T-helper 17 cell (primary cell): Measurements from ENCODE around the gene CNNM3. TPM values are rescaled to one million over a fixed set of nuclear protein-coding genes. Genes with fewer than 3 reads are reported as not detected.
A peak's percentile ranks its signal among the peaks of the same experiment; 100 is the strongest.
"Not testable (repeated sequence)": the region's sequence is repeated elsewhere in the genome, so short reads cannot be mapped to it uniquely, and the experiment has no call there.

Experiments used
- ATAC-seq: fragments of 150-1000 bp; cut with Tn5 transposase; 2 replicates; pipeline ENCODE4 v1.10.0; 2021; ENCODE audit warnings: mild to moderate bottlenecking, moderate library complexity
- DNase-seq, 3 donors: peaks; one replicate each; pipeline versions ENCODE4 v3.0.0 to v3.0.0-alpha.2; 2020 to 2021
- H3K9me3 ChIP-seq: one replicate; pipeline ENCODE4 v1.7.0; 2013; ENCODE audit warnings: low read length, mild to moderate bottlenecking; ENCODE audit not compliant: control insufficient read depth, poor library complexity, severe bottlenecking
- H3K27ac Mint-ChIP-seq: one replicate; pipeline ENCODE4 v1.8.0; 2022; ENCODE audit warnings: mild to moderate bottlenecking, moderate library complexity, mixed read lengths
- H3K27me3 Mint-ChIP-seq: one replicate; pipeline ENCODE4 v1.8.0; 2022; ENCODE audit warnings: mixed read lengths
- H3K36me3 Mint-ChIP-seq: one replicate; pipeline ENCODE4 v1.8.0; 2022; ENCODE audit warnings: low read depth, mixed read lengths
- H3K4me1 Mint-ChIP-seq: one replicate; pipeline ENCODE4 v1.8.0; 2022; ENCODE audit warnings: mild to moderate bottlenecking, mixed read lengths
- H3K4me3 Mint-ChIP-seq: one replicate; pipeline ENCODE4 v1.8.0; 2022; ENCODE audit warnings: mild to moderate bottlenecking, moderate library complexity, mixed read lengths
- total RNA-seq, 4 donors: library from RNA in 2 of 4; stranded (reverse) in 2 of 4; gene quantifications; one replicate each; pipeline ENCODE4 v1.2.3 and lab custom pipeline; 2022 to 2026

CNNM3 gene
- total RNA-seq, 2 donors from 2014 or later: 30.8 to 39.5 TPM

DNA sequence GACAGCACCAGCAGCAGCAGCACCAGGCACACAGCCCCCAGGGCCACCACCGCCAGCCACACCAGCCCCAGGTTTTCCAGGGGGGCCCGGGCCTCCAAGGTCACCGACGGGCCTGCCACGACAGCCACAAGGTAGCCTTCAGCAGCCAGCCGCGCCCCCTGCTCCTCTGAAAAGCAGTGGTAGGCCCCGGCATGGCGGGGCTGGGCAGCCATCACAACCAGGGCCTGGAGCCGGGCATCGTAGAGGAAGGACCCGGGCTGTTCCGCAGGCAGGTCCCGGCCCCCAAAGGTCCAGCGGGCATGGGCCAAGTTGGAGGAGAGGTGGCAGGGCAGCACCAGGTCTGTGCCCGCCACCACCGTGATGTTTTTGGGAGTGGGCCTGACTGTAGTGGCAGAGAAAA is 45.0 kb downstream of the CNNM3 start:
- Mint-ChIP-seq H3K4me3 (no peak overlapping the region), H3K36me3 (peaks cover 2% of the 10 kb centered on the region), H3K27ac (no peak overlapping the region), H3K4me1 (peaks cover 37% of the 10 kb centered on the region), H3K27me3 (no peaks in the 10 kb centered on the region)
- DNase-seq: no peak
- ATAC-seq: no peak
- no peaks in the 10 kb centered on the region for H3K9me3 ChIP-seq

DNA sequence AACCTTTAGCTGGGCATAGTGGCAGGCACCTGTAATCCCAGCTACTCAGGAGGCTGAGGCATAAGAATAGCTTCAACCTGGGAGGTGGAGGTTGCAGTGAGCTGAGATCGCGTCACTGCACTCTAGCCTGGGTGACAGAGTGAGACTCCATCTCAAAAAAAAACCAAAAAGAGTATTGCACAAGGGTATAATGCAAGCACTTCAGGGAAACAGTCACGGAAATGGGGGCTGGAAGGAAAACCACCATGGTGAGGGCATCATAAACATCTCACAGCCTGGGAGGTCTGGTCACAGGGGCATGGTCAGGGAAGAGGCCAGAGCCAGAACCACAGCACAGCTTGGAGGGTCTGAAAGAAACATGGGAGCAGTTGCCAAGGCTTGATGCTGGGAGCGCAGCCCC is 47.0 kb downstream of the CNNM3 start:
- not testable (repeated sequence) for H3K4me3 Mint-ChIP-seq, DNase-seq, H3K27me3 Mint-ChIP-seq, H3K27ac Mint-ChIP-seq, ATAC-seq, H3K9me3 ChIP-seq, H3K36me3 Mint-ChIP-seq
- peaks cover 32% of the 10 kb centered on the region for H3K4me1 Mint-ChIP-seq

DNA sequence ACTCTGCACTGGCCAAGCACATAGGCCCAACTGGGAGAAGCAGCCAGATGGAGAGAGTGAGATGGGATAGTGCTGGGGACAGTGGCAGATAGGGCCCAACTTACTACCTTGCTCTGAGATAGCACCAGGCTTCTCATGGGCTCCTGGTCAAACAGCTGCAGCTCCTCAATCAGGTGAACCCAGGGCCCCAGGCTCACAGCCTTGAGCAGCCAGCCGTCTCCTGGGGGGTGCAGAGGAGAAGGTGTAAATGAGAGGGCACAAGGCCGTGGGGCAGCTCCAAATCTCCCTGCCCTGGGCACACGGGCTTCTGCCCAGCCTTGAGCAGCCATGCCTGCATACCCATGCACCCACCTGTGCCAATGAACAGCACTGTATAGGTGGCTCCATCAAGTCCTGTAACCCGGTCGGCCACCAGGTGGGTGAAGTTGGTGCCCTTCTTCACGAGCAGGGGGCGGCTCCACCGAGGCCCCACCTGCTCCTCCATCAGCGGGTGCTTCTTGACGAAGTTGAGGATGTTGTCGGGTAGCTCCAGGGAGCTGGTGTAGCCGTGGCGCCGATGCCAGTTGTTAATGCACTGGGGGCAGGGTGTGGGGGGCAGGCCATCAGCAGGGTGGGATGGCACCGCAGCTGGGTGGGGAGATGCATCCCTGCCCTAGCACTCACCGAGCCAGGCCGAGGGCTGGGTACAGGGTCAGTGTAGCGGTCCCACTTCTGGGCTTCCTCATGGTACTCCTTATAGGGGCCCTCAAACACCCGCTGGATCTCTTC is 47.7 kb downstream of the CNNM3 start:
- Mint-ChIP-seq H3K27ac (no peak overlapping the region), H3K4me1 (peaks cover 35% of the 10 kb centered on the region), H3K27me3 (no peaks in the 10 kb centered on the region), H3K36me3 (peaks cover 2% of the 10 kb centered on the region), H3K4me3 (no peak overlapping the region)
- ATAC-seq: no peak
- H3K9me3 ChIP-seq: no peaks in the 10 kb centered on the region
- no peak for DNase-seq

DNA sequence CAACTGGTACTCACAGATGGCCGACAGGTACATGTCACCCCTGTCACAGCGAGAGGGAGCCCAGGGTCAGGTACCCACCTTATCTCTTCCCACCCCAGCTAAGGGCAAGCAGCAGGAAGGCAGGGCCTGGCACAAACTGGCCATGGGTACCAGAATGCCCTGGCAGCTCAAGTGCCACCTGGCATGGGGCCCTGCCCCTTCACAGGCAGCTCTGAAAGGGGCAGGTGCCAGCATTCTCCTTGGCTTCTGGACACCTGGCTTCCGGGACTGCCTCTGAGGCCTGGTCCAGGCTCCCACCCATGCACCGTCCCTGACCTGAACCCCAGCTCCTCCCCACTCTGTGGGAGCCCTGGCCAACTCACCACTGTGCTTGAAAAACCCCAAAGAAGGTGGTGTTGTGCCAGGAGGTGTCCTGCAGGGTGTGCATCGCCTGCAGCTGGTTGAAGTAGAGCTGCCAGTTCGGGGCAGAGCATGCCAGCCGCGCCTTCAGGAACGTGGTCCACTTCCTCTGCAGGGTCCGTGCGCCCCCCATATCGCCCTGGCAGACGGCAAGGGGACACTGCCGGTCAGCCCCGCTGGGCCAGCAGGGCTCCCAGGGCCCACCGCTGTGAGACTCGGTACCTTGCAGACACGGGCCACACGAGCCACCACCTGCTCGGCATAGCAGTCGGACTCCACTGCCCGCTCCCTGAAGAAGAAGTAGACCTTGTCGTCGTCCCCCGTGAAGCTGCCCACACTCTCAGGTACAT is 48.4 kb downstream of the CNNM3 start:
- no peaks in the 10 kb centered on the region for H3K9me3 ChIP-seq
- Mint-ChIP-seq H3K4me1 (peaks cover 32% of the 10 kb centered on the region), H3K27me3 (no peaks in the 10 kb centered on the region), H3K27ac (no peak overlapping the region), H3K4me3 (no peak overlapping the region), H3K36me3 (peaks cover 2% of the 10 kb centered on the region)
- ATAC-seq: no peak
- DNase-seq: no peak

DNA sequence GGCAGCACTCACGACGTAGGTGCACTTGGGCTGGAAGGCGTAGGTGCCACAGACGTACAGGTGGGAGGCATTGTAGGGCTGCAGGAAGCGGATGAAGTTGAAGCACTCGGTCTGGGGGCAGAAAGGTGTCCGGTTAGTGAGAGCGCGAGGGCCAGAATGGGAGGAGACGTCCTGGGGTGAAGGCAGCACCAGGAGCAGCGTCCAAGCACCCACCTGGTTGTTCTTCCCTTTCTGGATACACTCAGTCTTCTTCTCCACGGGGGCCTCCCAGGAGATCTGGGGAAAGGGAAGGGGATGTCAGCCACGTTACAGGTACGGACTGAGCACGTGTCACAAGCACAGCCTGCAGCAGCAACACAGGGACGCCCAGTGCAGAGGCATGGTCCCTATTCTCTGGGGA is 49.6 kb downstream of the CNNM3 start:
- Mint-ChIP-seq H3K4me1 (peaks cover 29% of the 10 kb centered on the region), H3K27ac (no peak overlapping the region), H3K4me3 (no peak overlapping the region), H3K27me3 (no peaks in the 10 kb centered on the region), H3K36me3 (no peaks in the 10 kb centered on the region)
- no peak for DNase-seq
- no peak for ATAC-seq
- H3K9me3 ChIP-seq: no peaks in the 10 kb centered on the region

DNA sequence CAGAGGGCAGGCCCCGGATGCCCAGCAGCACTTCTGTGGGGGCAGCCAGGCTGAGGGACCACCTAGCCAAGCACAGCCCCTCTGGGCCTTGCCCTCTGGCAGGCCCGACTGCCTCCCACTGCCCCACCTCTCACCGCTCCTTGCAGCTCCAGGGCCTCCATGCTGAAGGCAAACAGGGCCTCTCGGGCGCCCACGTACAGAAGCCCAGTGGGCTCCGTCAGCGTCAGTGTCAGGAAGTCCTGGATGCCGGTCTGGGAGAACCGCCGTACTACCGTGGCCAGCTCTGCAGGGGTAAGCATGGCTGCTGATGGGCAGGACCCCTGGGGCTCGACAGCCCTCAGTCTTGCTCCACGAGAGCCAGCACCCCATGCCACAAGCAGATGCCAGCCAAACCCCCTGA is 50.1 kb downstream of the CNNM3 start:
- H3K36me3 Mint-ChIP-seq: no peaks in the 10 kb centered on the region
- ATAC-seq (no peak), DNase-seq (no peak)
- H3K4me3 Mint-ChIP-seq: no peak overlapping the region
- H3K4me1 Mint-ChIP-seq: peaks cover 33% of the 10 kb centered on the region
- H3K27me3 Mint-ChIP-seq: no peaks in the 10 kb centered on the region
- H3K9me3 ChIP-seq: no peaks in the 10 kb centered on the region
- no peak overlapping the region for H3K27ac Mint-ChIP-seq

DNA sequence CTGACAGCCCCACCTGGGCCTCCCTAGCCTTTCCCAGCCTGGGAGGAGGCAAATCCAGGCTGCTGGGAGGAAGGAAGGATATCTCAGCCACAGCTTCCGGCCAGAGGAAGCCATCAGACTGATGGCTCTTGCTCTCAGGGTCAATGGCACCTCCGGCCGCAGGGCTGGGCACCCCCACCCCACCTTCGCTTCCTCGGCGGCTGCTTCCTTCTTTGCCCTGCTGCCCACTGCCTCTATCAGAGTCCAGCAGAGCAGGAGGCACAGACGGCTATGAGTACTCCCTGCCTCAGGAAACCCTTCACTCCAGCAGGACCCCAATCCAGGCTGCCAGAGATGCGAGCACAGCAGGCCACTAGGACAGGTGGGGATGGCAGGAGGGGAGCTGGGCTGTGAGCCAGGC is 50.5 kb downstream of the CNNM3 start:
- H3K9me3 ChIP-seq: no peaks in the 10 kb centered on the region
- no peaks in the 10 kb centered on the region for H3K27me3 Mint-ChIP-seq
- H3K36me3 Mint-ChIP-seq: no peaks in the 10 kb centered on the region
- ATAC-seq (no peak), DNase-seq (no peak)
- peaks cover 32% of the 10 kb centered on the region for H3K4me1 Mint-ChIP-seq
- peak overlapping the region; percentile 90 for H3K4me3 Mint-ChIP-seq
- H3K27ac Mint-ChIP-seq: no peak overlapping the region

DNA sequence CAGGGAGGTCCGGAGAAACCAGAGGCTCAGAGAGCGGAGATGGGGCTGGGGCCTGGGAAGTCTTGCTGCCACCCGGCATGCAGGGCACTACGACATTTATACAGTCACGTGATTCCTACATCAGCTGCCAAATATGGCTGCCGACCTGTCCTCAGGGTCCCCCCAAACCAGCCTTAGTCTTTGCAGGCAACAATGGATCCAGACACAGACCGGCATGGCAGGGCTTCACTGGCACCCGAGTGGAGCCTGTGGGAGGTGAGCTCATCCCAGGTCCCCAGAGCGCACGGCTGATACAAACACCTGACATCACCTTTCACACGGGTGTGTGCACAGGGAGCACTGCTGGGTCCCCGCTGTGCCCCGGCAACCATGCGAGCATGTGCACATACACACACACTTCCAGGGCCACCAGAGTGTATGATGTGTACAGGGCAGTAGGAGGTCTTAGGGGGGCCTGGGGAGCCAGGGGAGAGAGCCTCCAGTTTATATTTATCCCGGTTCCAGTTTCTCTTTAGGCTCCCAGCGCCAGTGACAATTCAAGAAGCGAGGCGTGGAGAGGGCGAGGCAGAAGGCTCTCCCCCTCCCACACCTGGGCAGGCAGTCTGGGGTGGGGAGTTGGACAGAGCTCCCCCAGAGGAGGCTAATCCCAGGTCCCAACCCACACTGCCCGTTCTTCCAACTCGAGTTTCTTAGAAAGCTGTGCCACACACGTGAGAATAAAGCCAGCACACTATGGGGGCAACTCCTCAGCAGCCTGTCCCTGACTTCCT is 51.1 kb downstream of the CNNM3 start:
- peak overlapping the region; percentile 37 for H3K27ac Mint-ChIP-seq
- H3K4me1 Mint-ChIP-seq: peaks cover 27% of the 10 kb centered on the region
- no peak for DNase-seq

DNA sequence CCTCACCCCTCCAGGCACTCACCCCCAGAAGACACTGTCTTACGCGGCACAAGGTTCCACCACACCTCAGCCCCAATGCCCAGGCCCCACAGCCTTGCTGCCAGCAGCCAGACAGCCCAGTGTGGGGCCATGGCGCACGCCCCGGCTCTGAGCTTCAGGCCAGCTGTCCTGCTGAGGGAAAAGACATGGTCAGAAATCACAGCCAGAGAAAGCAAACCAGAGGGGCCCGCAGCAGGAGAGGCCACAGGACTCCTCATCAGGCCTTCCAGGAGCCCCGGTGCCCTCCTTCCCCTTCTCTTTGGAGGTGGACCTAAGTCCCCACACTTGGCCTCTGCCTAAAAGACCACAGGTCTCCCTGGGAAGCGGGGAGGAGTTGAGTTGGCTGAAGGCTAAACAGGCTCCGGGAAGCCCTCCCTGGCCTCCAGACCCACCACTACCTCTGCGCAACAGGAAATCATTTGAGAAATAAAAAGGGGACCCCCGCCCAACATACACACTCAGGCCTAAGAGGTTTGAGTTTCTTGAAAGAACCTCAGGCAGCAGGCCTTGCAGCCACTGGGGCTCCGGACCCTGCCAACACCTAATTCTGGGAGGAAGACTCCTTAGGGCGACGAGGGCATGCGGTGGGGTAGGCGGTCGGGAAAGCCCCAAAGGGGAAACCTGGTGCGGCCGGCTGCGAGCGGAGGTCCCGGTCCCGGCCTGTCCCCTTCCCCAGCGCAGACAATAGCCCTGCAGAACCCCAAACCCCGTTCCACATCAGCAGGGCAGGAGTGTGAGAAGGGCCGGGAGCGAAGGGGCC is 51.9 kb downstream of the CNNM3 start:
- ATAC-seq (peak; percentile 27), DNase-seq (peak in 2 of 3 donors; percentile 32)
- no peaks in the 10 kb centered on the region for H3K9me3 ChIP-seq
- Mint-ChIP-seq H3K27me3 (no peaks in the 10 kb centered on the region), H3K4me1 (peaks cover 26% of the 10 kb centered on the region), H3K36me3 (no peaks in the 10 kb centered on the region), H3K4me3 (peak overlapping the region; percentile 90), H3K27ac (peak overlapping the region; percentile 37)

More for the DNA sequence above, 51.1 kb downstream of the CNNM3 start:
- no peaks in the 10 kb centered on the region for H3K9me3 ChIP-seq
- H3K4me3 Mint-ChIP-seq: peak overlapping the region; percentile 90
- no peak for ATAC-seq
- no peaks in the 10 kb centered on the region for H3K27me3 Mint-ChIP-seq
- no peaks in the 10 kb centered on the region for H3K36me3 Mint-ChIP-seq

DNA sequence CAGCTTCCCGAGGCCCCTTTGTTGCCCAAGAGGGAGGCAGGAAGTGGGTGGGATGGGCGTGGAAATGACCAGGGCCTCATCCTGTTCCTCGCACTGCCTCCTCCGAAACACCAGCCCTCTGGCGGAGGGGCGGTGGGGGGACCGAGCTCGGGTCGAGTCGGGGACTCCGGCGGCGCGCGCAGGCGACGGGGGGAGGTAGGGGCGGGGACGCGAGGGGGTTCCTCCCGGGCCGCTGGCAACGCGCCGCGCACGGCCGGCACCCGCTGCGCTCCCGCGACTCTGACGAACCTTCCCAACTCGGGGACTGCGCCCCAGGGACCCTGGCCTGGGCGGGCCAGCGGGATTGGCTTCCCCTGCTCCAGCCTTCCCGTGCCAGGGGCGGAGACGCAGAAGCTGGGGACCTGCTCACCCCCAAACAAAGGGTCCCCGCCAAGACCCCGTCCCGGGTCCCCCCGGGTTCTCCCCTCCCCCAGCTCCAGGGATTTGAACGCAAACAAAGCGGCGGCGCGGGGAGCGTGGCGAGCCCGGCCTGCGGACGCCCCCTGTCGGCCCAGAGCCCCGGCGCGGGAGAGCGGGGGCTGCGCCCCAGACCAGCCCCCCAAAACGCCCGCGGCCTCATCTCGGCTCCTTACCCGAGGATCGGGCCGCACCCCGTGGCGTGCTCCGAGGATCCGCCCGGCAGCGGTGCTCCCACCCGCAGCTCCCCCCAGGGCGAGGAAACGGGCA is 52.6 kb downstream of the CNNM3 start:
- H3K9me3 ChIP-seq: no peaks in the 10 kb centered on the region
- H3K27me3 Mint-ChIP-seq: no peaks in the 10 kb centered on the region
- peak; percentile 40 to 49 (median 42) for DNase-seq
- peaks cover 22% of the 10 kb centered on the region for H3K4me1 Mint-ChIP-seq
- no peak overlapping the region for H3K27ac Mint-ChIP-seq
- no peaks in the 10 kb centered on the region for H3K36me3 Mint-ChIP-seq
- ATAC-seq: peak; percentile 14
- H3K4me3 Mint-ChIP-seq: peak overlapping the region; percentile 90

DNA sequence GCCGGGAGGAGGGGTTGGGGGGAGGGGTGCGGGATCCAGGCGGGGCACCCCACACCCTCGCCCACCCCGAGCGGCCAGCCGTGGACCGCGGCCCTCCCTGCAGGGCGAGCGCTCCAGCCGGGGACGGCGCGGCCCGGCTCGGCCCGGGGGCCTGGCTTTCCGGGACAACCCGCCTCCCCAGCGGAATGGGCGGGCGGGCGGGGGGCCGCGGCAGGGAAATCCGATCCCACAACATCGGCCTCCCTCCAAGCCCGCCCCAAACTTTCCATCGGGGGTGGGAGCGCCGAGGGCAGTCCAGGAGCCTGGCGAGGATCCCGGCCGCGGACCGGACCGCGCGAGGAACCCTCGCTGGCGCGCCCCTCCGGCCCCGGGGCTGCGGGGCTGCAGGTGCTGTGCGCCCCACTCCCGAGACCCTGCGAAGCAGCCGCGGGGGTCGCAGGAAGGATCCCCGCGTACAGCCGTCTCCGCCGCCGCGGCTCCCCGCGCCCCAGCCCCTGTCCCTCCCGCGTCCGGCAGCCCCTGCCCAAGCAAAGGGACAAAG is 53.3 kb downstream of the CNNM3 start:
- ATAC-seq: no peak
- Mint-ChIP-seq H3K27me3 (no peaks in the 10 kb centered on the region), H3K36me3 (no peaks in the 10 kb centered on the region), H3K27ac (no peak overlapping the region), H3K4me1 (peaks cover 25% of the 10 kb centered on the region), H3K4me3 (peak overlapping the region; percentile 90)
- no peaks in the 10 kb centered on the region for H3K9me3 ChIP-seq
- no peak for DNase-seq
